Lower lobe of right lung (tissue), 2 donors: ENCODE data around the gene SLC25A45. TPM values are rescaled to one million over a fixed set of nuclear protein-coding genes. Genes with fewer than 3 reads are reported as not detected.
A peak's percentile ranks its signal among the peaks of the same experiment; 100 is the strongest.

Experiments used
- ATAC-seq, 2 donors: fragments of 200-7000 bp; cut with Tn5 transposase; one replicate each; pipeline ENCODE4 v1.9.1; 2020 to 2022; ENCODE audit warnings: mild to moderate bottlenecking in 2 of 2, moderate library complexity in 2 of 2
- DNase-seq: peaks from one replicate; pipeline ENCODE4 v3.0.0-alpha.2; 2020
- H3K27ac ChIP-seq: fragments of 200-600 bp; one replicate; pipeline ENCODE4 v1.8.0; 2022
- H3K27me3 ChIP-seq: fragments of 200-600 bp; one replicate; pipeline ENCODE4 v1.8.0; 2022; ENCODE audit warnings: low read depth
- H3K36me3 ChIP-seq: fragments of 200-600 bp; one replicate; pipeline ENCODE4 v1.8.0; 2022; ENCODE audit warnings: mild to moderate bottlenecking
- H3K4me1 ChIP-seq: fragments of 200-600 bp; one replicate; pipeline ENCODE4 v1.8.0; 2022
- H3K4me3 ChIP-seq: fragments of 200-600 bp; one replicate; pipeline ENCODE4 v1.8.0; 2022; ENCODE audit warnings: mild to moderate bottlenecking
- H3K9me3 ChIP-seq: fragments of 200-600 bp; one replicate; pipeline ENCODE4 v1.8.0; 2022
- CTCF ChIP-seq: fragments of 200-600 bp; IDR thresholded peaks from one replicate; pipeline ENCODE4 v1.8.0; 2022; ENCODE audit warnings: antibody characterized with exemption, mild to moderate bottlenecking
- intact Hi-C: fragments of 100-400 bp; cut with DNase I; formaldehyde crosslinking; loops from one replicate; pipeline ENCODE4 v1.11.0; 2022
- total RNA-seq: library from RNA; stranded (reverse); fragmentation: NEBNext Ultra II Directional; extraction: Animal tissue kit (Norgen Biotek cat#: 25700); gene quantifications from one replicate; pipeline ENCODE4 v1.2.1, GENCODE V29; 2021
- donor health status: DM: no; HTN: yes; CAD: no; lungs with severe emphysema.

SLC25A45 gene
- total RNA-seq, 1 donor from 2014 or later, result 13.0 TPM

- H3K9me3 ChIP-seq, result no peaks in the 10 kb centered on the region
- DNase-seq (peak; percentile 25), ATAC-seq (no peak)
- H3K4me3 ChIP-seq, result no peak overlapping the region
- peaks cover 58% of the 10 kb centered on the region for H3K36me3 ChIP-seq
- TF ChIP-seq CTCF, result no peak
- H3K27me3 ChIP-seq, result no peaks in the 10 kb centered on the region
- intact Hi-C loops, result no loop called here
- no peak overlapping the region for H3K27ac ChIP-seq
- H3K4me1 ChIP-seq, result peaks cover 22% of the 10 kb centered on the region
These were observed 30.0 kb upstream of the SLC25A45 start for GRCh38 chr11:65412271-65413076.

GRCh38 chr11:65411681-65412070 lies 29.2 kb upstream of the SLC25A45 start:
- intact Hi-C loops, result no loop called here
- Histone ChIP-seq H3K4me3 (no peak overlapping the region), H3K27ac (no peak overlapping the region), H3K27me3 (no peaks in the 10 kb centered on the region), H3K4me1 (peaks cover 14% of the 10 kb centered on the region), H3K36me3 (peaks cover 66% of the 10 kb centered on the region), H3K9me3 (no peaks in the 10 kb centered on the region)
- no peak for TF ChIP-seq CTCF
- DNase-seq (peak; percentile 29), ATAC-seq (no peak)

GRCh38 chr11:65410936-65411680 lies 28.7 kb upstream of the SLC25A45 start:
- intact Hi-C loops, result no loop called here
- Histone ChIP-seq H3K4me3 (no peak overlapping the region), H3K4me1 (peaks cover 8% of the 10 kb centered on the region), H3K27ac (no peak overlapping the region), H3K27me3 (no peaks in the 10 kb centered on the region), H3K9me3 (no peaks in the 10 kb centered on the region), H3K36me3 (peaks cover 71% of the 10 kb centered on the region)
- TF ChIP-seq CTCF, result no peak
- DNase-seq (peak; percentile 45), ATAC-seq (no peak)

- TF ChIP-seq CTCF, result no peak
- Histone ChIP-seq H3K27me3 (no peaks in the 10 kb centered on the region), H3K27ac (no peak overlapping the region), H3K9me3 (no peaks in the 10 kb centered on the region), H3K4me3 (no peak overlapping the region), H3K36me3 (peaks cover 90% of the 10 kb centered on the region), H3K4me1 (peaks cover 11% of the 10 kb centered on the region)
- ATAC-seq, result peak; percentile 34 to 47
- no peak for DNase-seq
- intact Hi-C loops, result no loop called here
These were observed 22.3 kb upstream of the SLC25A45 start for GRCh38 chr11:65404638-65405339.

- ATAC-seq, result peak; percentile 4 to 8
- Histone ChIP-seq H3K27me3 (no peaks in the 10 kb centered on the region), H3K9me3 (no peaks in the 10 kb centered on the region), H3K36me3 (peaks cover 90% of the 10 kb centered on the region), H3K4me1 (peaks cover 11% of the 10 kb centered on the region), H3K4me3 (no peak overlapping the region), H3K27ac (peak overlapping the region; percentile 60)
- DNase-seq, result no peak
- no peak for TF ChIP-seq CTCF
- intact Hi-C loops, result no loop called here
These were observed 21.8 kb upstream of the SLC25A45 start for GRCh38 chr11:65404210-65404609.
